Epithelial cell of esophagus (primary cell): ENCODE data around the gene ADD3.
"Not testable (repeated sequence)": the region's sequence is repeated elsewhere in the genome, so short reads cannot be mapped to it uniquely, and the experiment has no call there.

Experiments used
- DNase-seq: peaks from one replicate; pipeline ENCODE4 v3.0.0; 2010; ENCODE audit warnings: low read depth
- H3K4me3 ChIP-seq: 2 replicates; pipeline ENCODE4 v1.5.1; 2011; ENCODE audit warnings: mild to moderate bottlenecking, low read length, control low read depth
- TF ChIP-seq, protein P1 (sequence below): IDR thresholded peaks from 2 replicates; pipeline ENCODE4 v1.5.1; 2011; ENCODE audit warnings: low read depth, mild to moderate bottlenecking, low read length, control low read depth, inconsistent platforms; ENCODE audit not compliant: insufficient read depth; ENCODE audit errors: missing control alignments

ADD3 gene

DNA sequence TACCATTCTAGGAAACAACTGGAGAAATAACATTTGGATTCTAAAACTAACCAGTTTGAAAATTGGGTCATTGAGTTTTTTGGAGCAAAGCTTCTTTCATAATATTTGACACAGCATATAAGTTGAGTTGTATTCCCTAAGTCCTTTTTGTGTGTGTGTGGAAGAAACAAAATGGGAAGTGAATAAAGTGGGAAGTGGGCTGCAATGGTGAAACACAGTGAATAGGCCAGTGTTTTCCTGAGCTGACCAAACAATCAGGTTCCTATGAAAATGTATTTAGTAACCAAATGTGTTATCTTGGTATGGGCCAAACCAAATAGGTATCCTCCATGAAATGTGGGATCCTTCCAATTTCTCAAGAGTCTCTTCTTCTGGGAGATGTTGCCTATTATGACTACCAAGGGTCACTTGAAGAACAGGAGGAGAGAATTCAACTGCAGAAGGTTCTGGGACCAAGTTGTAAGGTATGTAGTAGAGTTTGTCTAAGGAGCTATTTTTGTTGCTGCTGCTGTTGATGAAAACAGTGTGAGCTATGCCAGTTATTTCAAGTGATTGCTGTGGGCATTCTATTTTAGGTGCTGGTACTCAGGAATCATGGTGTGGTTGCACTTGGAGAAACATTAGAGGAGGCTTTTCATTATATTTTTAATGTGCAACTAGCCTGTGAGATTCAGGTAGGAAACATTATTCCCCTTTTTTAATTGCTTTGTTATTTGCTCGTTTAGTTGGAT lies 111.3 kb downstream of the ADD3 start:
- no peak overlapping the region for H3K4me3 ChIP-seq
- TF ChIP-seq, protein P1, sequence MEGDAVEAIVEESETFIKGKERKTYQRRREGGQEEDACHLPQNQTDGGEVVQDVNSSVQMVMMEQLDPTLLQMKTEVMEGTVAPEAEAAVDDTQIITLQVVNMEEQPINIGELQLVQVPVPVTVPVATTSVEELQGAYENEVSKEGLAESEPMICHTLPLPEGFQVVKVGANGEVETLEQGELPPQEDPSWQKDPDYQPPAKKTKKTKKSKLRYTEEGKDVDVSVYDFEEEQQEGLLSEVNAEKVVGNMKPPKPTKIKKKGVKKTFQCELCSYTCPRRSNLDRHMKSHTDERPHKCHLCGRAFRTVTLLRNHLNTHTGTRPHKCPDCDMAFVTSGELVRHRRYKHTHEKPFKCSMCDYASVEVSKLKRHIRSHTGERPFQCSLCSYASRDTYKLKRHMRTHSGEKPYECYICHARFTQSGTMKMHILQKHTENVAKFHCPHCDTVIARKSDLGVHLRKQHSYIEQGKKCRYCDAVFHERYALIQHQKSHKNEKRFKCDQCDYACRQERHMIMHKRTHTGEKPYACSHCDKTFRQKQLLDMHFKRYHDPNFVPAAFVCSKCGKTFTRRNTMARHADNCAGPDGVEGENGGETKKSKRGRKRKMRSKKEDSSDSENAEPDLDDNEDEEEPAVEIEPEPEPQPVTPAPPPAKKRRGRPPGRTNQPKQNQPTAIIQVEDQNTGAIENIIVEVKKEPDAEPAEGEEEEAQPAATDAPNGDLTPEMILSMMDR = no peak
- DNase-seq = no peak

DNA sequence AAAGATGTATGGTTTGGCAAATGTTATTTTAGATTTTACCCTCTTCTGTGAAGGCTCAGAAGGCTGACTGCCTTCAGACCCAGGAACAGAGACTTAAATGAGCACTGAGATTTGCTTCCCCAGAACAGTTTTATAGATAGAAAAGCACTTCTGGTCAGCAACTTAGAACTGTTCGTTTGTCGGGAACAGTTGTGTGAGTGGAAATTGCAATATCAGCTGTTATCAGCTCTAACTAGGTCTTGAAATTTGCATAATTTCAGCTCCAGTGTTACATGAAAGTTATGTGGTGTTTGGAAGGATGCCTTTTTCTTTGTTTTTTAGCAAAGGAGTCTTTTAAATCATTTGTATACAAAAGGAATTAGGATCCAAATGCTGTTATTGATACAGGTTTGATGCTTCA lies 115.8 kb downstream of the ADD3 start:
- DNase-seq = no peak
- TF ChIP-seq, protein P1 = no peak
- no peak overlapping the region for H3K4me3 ChIP-seq

DNA sequence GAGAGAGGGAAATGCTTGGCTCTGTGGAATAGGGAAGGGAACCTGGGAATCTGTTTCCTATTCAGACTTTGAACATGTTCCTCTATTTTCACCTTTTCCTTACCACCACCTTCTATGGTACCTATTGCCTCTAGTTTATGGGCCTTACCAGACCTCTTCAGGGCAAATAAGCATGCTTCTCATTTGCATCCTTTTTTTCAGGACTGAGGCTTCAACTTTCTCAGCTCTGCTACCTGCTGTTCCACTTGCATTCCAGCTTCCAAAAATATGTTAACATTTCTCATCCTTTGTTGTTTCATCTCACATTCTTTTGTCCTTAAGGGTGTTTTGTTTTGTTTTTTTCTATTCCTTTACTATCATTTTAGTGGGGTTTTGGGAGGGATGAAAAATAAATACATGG lies 121.7 kb downstream of the ADD3 start:
- no peak overlapping the region for H3K4me3 ChIP-seq
- DNase-seq = no peak
- TF ChIP-seq, protein P1 = no peak

DNA sequence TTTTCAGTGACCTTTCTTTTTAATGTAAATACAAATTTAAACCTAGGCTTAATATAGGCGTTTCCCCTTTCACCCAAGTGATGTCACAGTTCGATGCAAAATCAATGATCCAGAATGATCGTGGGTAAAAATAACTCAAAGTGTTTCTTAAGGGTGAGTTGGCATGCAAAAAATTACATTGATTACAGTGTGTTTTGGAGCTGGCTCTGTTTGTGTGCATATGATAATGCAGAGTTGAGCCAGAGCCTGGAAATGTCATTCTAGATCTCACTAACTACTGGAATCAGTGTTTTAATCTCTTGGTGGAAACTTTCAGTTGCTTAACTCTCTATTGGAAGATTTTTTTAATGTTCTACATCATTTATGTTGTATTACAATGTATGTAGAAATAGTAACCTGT lies 127.1 kb downstream of the ADD3 start:
- TF ChIP-seq, protein P1 = no peak

DNA sequence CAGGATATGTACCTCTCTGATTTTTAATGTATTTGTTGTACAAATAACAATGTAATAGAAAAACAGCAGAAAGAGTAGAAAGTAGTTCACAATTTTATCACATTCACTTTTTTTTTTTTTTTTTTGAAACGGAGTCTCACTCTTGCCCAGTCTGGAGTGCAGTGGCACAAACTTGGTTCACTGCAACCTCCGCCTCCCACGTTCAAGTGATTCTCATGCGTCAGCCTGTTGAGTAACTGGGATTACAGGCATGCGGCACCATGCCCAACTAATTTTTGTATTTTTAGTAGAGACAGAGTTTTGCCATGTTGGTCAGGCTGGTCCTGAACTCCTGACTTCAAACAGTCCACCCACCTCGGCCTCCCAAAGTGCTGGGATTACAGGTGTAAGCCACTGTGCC lies 128.1 kb downstream of the ADD3 start:
- H3K4me3 ChIP-seq = not testable (repeated sequence)

More for the DNA sequence above, 127.1 kb downstream of the ADD3 start:
- DNase-seq = no peak
- H3K4me3 ChIP-seq = no peak overlapping the region

DNA sequence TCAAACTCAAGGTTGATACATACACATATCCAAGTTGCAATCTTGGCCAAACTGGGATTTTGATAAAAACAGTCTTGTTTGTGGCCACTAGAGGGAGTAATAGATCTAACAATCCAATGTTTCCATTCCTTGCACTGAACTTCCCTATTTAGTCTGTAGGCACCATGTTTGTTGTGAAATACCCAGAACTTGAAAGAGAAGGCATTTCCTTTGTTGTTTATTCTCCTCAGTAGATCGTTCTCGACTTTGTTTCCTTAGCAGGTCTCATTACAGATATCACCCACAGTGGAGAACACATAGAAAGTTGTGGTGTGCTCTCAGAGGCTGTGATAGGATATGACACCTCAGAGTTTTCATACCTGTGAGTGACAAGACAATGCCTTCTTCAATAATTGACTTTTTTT lies 129.4 kb downstream of the ADD3 start:
- TF ChIP-seq, protein P1 = peak; percentile 72
- peak; percentile 79 for DNase-seq

More for the DNA sequence above, 128.1 kb downstream of the ADD3 start:
- peak; percentile 22 for DNase-seq

DNA sequence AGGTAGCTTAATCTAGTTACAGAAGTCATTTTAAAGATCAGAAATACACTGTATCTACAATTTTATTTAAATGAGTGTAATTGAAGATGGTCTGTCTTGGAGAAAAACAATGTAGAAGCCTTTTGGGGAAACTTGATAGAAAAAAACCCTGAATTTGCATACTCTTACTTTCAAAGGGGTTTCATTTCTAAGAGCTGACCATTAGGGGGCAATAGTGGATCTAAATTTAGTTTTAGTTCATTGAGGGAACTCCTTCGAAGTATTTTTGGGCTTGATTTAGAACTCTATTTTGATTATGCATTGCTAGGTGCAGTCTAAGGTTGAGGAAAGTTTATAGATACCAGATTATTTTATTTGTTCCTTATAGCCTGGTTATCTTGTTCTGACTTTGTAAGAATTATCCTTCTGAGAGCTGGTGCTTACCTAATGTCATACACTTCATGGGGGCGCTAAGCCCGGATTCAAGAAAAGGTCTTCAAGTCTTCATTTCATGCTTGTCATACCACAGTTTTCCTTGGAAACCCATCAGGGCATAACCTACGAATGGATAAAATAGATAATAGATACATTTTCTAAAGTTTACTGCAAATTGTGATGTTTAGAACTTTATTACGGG lies 130.5 kb downstream of the ADD3 start:
- TF ChIP-seq, protein P1 = peak; percentile 64
- DNase-seq = peak; percentile 70
- H3K4me3 ChIP-seq = no peak overlapping the region

More for the DNA sequence above, 129.4 kb downstream of the ADD3 start:
- no peak overlapping the region for H3K4me3 ChIP-seq
